Measurements from ENCODE around the gene FAM3B. TPM values are rescaled to one million over a fixed set of nuclear protein-coding genes. Genes with fewer than 3 reads are reported as not detected.

The FAM3B gene
- total RNA-seq, 1 experiment from 2014 or later: not detected

DNA sequence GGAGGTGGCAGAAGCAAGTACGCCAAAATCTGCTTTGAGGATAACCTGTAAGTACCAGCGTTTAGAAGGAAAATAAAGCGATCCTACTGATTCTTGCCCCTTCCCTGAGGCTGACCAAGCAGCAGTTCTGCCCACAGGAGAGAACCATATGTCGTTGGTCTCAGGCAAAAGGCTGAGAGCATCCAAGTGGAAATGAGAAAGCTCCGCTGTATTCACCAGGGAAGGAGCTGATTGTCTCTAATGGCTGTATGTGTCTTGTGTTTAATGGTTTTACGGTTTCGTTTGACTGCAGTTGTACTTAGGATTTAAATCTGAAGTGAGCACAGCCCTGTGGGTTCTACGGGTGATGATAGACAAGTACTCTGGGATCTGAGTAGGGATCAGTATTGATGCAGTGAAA is 21.9 kb downstream of the FAM3B start:
- BruUV-seq (replicated peaks): no TSS peak
- H3K36me3 ChIP-seq (ENCODE audit: control insufficient read depth, insufficient read depth, low read length): no peaks in the 10 kb centered on the region
- no peak for TF ChIP-seq POLR2AphosphoS5 (IDR thresholded peaks at IDR 0.05; ENCODE audit: low read depth, low read length)
- no peak for TF ChIP-seq TCF7L2 (IDR thresholded peaks at IDR 0.05; ENCODE audit: low read depth, low read length)
- TF ChIP-seq, protein P1, sequence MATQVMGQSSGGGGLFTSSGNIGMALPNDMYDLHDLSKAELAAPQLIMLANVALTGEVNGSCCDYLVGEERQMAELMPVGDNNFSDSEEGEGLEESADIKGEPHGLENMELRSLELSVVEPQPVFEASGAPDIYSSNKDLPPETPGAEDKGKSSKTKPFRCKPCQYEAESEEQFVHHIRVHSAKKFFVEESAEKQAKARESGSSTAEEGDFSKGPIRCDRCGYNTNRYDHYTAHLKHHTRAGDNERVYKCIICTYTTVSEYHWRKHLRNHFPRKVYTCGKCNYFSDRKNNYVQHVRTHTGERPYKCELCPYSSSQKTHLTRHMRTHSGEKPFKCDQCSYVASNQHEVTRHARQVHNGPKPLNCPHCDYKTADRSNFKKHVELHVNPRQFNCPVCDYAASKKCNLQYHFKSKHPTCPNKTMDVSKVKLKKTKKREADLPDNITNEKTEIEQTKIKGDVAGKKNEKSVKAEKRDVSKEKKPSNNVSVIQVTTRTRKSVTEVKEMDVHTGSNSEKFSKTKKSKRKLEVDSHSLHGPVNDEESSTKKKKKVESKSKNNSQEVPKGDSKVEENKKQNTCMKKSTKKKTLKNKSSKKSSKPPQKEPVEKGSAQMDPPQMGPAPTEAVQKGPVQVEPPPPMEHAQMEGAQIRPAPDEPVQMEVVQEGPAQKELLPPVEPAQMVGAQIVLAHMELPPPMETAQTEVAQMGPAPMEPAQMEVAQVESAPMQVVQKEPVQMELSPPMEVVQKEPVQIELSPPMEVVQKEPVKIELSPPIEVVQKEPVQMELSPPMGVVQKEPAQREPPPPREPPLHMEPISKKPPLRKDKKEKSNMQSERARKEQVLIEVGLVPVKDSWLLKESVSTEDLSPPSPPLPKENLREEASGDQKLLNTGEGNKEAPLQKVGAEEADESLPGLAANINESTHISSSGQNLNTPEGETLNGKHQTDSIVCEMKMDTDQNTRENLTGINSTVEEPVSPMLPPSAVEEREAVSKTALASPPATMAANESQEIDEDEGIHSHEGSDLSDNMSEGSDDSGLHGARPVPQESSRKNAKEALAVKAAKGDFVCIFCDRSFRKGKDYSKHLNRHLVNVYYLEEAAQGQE (IDR thresholded peaks at IDR 0.05; ENCODE audit: insufficient read depth in 1 of 2, low read depth in 2 of 2, low read length in 1 of 2): no peak
- TF ChIP-seq, protein P2, sequence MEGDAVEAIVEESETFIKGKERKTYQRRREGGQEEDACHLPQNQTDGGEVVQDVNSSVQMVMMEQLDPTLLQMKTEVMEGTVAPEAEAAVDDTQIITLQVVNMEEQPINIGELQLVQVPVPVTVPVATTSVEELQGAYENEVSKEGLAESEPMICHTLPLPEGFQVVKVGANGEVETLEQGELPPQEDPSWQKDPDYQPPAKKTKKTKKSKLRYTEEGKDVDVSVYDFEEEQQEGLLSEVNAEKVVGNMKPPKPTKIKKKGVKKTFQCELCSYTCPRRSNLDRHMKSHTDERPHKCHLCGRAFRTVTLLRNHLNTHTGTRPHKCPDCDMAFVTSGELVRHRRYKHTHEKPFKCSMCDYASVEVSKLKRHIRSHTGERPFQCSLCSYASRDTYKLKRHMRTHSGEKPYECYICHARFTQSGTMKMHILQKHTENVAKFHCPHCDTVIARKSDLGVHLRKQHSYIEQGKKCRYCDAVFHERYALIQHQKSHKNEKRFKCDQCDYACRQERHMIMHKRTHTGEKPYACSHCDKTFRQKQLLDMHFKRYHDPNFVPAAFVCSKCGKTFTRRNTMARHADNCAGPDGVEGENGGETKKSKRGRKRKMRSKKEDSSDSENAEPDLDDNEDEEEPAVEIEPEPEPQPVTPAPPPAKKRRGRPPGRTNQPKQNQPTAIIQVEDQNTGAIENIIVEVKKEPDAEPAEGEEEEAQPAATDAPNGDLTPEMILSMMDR (IDR thresholded peaks at IDR 0.05): no peak
- no peak for TF ChIP-seq SIN3A (IDR thresholded peaks at IDR 0.05; ENCODE audit: borderline replicate concordance, insufficient read depth, low read depth, low read length)
- DNase-seq (ENCODE audit: low read depth, low spot score) (no peak), ATAC-seq (no peak)
- no peaks in the 10 kb centered on the region for H3K27me3 ChIP-seq (ENCODE audit: control insufficient read depth, insufficient read depth, low read length)
- ChIA-PET CTCF (no interaction called here), POLR2A (no interaction called here)
- H3K9me3 ChIP-seq (ENCODE audit: control insufficient read depth, insufficient read depth, low read depth, low read length): peaks cover 2% of the 10 kb centered on the region
- H3K4me1 ChIP-seq (ENCODE audit: control insufficient read depth, insufficient read depth, low read length): no peaks in the 10 kb centered on the region
- in situ Hi-C loops (cut with HindIII; ENCODE audit: low pct_unique_long_range_greater_than_20kb, low sequenced_read_pairs): no loop called here
- H3K27ac ChIP-seq (ENCODE audit: low read length): no peak overlapping the region
- no peak overlapping the region for H3K4me3 ChIP-seq (ENCODE audit: low read depth in 2 of 2, low read length in 2 of 2)
- intact Hi-C loops (cut with micrococcal nuclease; ENCODE audit: unreplicated experiment): no loop called here

DNA sequence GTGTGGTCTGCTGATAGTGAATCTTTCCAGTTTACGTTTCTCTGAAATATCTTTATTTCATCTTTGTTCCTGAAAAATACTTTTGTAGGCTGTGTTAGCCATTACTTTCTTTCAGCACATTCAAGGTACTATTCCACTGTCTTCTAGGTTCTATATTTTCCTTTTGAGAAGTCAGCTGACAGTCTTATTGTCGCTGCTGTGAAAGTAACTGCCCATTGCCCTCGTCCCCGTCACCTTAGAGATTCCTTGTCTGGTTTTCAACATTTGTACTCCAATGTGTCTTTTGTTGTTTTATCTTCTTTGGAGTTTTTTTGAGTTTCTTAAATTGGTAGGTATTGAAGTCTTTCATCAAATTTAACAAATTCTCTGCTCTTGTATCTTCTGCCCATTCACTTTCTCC is 25.4 kb downstream of the FAM3B start:
- H3K27me3 ChIP-seq (ENCODE audit: control insufficient read depth, insufficient read depth, low read length): peaks cover 2% of the 10 kb centered on the region; the same call in 1 of the 2 replicates
- DNase-seq (ENCODE audit: low read depth, low spot score) (no peak), ATAC-seq (no peak)
- ChIA-PET CTCF (no interaction called here), POLR2A (no interaction called here)
- intact Hi-C loops (cut with micrococcal nuclease; ENCODE audit: unreplicated experiment): no loop called here
- no peaks in the 10 kb centered on the region for H3K4me1 ChIP-seq (ENCODE audit: control insufficient read depth, insufficient read depth, low read length)
- no TSS peak for BruUV-seq (replicated peaks)
- H3K27ac ChIP-seq (ENCODE audit: low read length): no peak overlapping the region
- peaks cover 2% of the 10 kb centered on the region for H3K9me3 ChIP-seq (ENCODE audit: control insufficient read depth, insufficient read depth, low read depth, low read length)
- H3K4me3 ChIP-seq (ENCODE audit: low read depth in 2 of 2, low read length in 2 of 2): no peak overlapping the region
- no peak for TF ChIP-seq SIN3A (IDR thresholded peaks at IDR 0.05; ENCODE audit: borderline replicate concordance, insufficient read depth, low read depth, low read length)
- no peak for TF ChIP-seq TCF7L2 (IDR thresholded peaks at IDR 0.05; ENCODE audit: low read depth, low read length)
- H3K36me3 ChIP-seq (ENCODE audit: control insufficient read depth, insufficient read depth, low read length): no peaks in the 10 kb centered on the region
- in situ Hi-C loops (cut with HindIII; ENCODE audit: low pct_unique_long_range_greater_than_20kb, low sequenced_read_pairs): no loop called here

DNA sequence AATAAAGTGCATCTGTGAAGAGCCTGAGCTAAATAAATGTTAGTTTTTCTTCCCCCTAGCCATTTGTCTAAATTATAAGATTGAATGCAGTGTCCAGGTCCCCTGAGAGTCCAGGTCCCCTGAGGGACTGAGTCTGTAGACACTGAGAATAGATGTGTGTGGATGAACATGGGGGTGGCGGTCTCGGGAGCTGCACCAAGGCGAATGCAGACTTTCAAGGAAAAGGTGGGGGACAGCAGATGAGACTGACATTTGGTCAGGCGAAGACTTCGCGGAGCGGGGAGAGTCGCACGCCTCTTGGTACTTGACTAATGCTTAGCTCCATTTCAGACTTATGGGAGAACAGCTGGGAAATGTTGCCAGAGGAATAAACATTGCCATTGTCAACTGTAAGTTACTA is 27.5 kb downstream of the FAM3B start:
- TF ChIP-seq, protein P2 (IDR thresholded peaks at IDR 0.05): no peak
- TF ChIP-seq TCF7L2 (IDR thresholded peaks at IDR 0.05; ENCODE audit: low read depth, low read length) (no peak), POLR2AphosphoS5 (IDR thresholded peaks at IDR 0.05; ENCODE audit: low read depth, low read length) (no peak), SIN3A (IDR thresholded peaks at IDR 0.05; ENCODE audit: borderline replicate concordance, insufficient read depth, low read depth, low read length) (no peak)
- TF ChIP-seq, protein P1 (IDR thresholded peaks at IDR 0.05; ENCODE audit: insufficient read depth in 1 of 2, low read depth in 2 of 2, low read length in 1 of 2): no peak
- ATAC-seq: no peak
- H3K27me3 ChIP-seq (ENCODE audit: control insufficient read depth, insufficient read depth, low read length): peaks cover 2% of the 10 kb centered on the region
- ChIA-PET CTCF (interaction anchor here (0.7 kb wide), 1 partner anchor 773 kb away, joined by 3 read pairs; no protein-coding TSS in a partner anchor), POLR2A (no interaction called here)
- H3K27ac ChIP-seq (ENCODE audit: low read length): no peak overlapping the region
- H3K9me3 ChIP-seq (ENCODE audit: control insufficient read depth, insufficient read depth, low read depth, low read length): peaks cover 2% of the 10 kb centered on the region
- no peaks in the 10 kb centered on the region for H3K4me1 ChIP-seq (ENCODE audit: control insufficient read depth, insufficient read depth, low read length)
- in situ Hi-C loops (cut with HindIII; ENCODE audit: low pct_unique_long_range_greater_than_20kb, low sequenced_read_pairs) (no loop called here), intact Hi-C loops (cut with micrococcal nuclease; ENCODE audit: unreplicated experiment) (no loop called here)
- no peak for DNase-seq (ENCODE audit: low read depth, low spot score)
- no peaks in the 10 kb centered on the region for H3K36me3 ChIP-seq (ENCODE audit: control insufficient read depth, insufficient read depth, low read length)
- no peak overlapping the region for H3K4me3 ChIP-seq (ENCODE audit: low read depth in 2 of 2, low read length in 2 of 2)
- no TSS peak for BruUV-seq (replicated peaks)
